ENCODE measurements around the gene DNAJC15. TPM values are rescaled to one million over a fixed set of nuclear protein-coding genes. Genes with fewer than 3 reads are reported as not detected.

Gene DNAJC15
- total RNA-seq, 1 experiment from 2014 or later = 12.3 TPM

DNA sequence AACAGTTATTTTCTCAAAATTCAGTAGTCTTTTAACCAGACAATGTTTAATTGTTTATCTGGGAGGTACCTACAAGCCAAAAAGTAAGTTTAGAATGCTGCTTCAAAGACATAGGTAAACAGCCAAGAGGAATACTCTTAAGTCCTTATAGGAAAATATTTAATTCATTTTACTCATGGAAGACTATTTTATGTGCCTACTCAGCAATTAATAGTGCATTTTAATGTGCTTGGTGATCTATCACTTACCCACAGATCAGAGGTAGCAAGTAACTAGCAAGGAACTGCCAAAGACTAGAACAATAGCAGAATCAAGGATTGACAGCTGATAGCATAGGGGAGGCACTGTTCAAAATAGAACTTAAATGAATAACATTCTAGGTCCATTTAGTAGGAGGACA lies 60.4 kb downstream of the DNAJC15 start:
- no peak for DNase-seq (ENCODE audit: low read depth)

DNA sequence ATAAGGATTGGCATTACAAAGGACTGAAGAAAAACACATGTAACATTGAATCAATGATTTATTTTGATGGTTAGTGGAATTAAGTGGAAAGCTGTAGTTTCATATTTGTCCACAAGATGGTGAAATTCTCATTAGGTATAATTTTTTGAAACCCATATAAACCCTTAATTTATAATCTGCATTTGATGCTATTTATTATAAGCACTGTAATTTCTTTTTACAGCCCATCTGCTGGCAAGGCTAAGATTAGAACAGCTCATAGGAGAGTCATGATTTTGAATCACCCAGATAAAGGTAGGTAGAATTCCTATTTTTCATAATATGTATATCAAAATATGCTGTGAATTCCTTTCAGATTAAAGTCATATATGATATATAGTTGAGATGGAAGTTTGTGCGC lies 62.2 kb downstream of the DNAJC15 start:
- DNase-seq (ENCODE audit: low read depth) = no peak

DNA sequence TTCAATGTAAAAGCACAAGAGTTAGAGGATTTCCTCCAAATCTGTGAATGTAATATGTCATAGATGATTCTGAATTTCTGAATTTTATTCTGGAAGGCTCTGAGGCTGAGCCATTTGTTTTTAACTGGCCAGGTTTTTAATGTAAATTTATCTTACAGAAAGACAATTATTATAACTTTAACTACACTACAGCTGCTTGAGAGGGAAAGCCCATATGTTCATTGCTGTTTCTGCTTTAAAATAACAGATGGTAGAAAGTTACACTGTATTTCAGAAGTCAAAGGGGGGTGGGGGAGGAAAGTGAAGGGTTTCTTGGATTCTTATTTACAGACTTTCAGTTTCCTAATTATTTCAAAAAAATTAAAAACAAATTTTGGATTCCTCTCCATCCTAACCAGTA lies 62.8 kb downstream of the DNAJC15 start:
- no peak for DNase-seq (ENCODE audit: low read depth)

DNA sequence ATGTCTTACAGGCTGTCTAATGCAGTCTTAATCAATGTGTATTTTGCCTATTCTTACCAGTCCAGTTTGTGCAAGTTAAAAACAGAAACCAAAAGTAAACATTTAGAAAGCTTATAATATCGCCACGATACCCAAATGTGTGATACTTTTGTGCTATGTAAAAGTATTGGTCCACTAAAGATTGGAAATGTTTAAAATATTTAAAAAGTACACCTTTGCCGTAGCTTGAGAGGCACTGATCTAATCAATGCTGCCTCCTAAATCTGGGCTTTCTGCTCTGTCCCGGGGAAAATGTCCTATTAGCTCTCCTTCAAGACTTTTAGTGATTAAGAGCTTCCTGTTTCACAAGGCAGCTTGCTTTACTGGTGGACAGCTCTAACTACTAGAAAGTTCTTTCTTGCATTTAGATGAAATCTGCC lies 64.7 kb downstream of the DNAJC15 start:
- DNase-seq (ENCODE audit: low read depth) = no peak

DNA sequence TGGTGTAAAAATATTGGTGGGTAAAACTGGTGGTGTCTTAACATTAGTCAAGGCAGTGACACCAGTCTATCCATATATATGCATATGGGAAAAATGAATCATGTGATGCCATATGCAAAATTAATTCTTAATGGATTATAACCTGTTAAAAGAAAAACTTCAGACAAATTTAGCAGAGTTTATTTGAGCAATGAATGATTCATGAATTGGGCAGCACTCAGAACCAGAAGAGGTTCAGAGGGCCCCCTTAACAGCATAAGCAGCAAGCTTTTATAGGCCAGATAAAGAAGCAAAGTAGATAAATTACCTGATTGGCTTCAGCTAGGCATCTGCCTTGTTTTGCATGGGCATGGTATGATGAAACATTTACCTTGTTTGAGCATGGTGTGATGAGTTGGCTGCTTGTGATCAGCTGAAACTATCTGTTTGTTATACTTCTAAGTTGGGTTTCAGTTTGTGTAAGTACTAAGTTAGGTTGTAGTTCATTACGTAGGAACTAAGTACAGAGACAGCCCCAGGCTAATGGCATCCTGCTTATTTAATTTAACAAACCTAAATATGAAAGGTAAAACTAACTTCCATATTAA lies 66.6 kb downstream of the DNAJC15 start:
- no peak for DNase-seq (ENCODE audit: low read depth)

DNA sequence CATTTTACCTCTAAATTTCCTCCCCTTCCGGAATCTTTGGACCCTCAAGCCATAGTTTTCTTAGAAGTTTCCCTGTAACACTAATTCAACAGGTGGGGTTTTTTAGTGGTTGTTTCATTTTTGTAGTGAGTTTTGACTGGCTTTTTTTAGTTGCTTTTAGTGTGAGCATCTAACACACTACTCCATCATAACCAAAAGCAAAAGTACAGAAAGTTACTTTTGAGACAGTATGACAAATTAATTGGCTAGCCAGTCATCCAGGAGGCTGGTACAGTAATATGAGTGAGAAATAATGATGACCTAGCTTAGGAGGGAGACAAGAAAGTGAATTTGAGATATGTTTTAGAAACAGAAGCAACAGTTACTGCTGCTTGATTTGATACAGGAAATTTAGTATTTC lies 71.5 kb downstream of the DNAJC15 start:
- DNase-seq (ENCODE audit: low read depth) = no peak

DNA sequence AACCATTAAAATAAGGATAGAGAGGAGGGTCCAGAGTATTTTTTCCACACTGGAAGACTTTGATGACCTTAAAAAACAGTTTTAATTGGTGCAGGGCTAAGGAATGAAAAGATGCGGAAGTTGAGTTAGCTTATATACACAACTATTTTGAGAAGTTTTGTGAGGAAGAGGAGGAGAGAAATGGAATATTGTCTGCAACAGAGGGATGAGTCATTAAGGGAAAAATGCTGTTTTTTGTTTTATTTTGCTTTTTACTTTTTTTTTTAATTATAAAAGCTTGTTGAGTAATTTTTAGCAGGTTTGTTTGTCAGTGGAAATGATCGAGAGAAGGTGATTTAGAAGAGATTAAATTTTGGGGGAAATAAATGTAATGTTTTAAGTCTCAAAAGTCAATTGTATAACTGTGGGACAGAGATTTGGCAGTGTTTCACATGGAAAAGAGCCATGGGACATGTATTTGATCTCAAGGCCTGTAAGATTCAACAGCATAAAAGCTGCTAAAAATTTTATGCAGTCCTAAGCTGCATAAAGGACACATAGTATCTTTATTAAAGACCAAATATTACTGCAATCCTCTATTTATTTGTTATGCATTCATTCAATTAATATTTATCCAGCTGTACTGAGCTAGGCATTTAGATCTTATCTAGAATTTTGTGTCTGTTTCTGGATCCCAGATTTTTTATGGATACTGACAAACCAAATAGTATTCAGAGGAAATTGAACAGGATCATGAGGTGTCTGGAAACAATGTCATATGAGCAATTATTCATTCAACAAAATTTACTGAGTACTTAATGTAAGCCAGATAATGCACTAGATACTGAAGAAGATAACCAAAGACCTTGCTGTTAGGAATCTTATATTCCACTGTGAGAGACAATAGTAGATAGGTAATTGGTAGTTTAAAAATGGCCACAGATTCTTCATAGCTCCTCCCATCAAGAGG lies 72.7 kb downstream of the DNAJC15 start:
- DNase-seq (ENCODE audit: low read depth) = no peak

DNA sequence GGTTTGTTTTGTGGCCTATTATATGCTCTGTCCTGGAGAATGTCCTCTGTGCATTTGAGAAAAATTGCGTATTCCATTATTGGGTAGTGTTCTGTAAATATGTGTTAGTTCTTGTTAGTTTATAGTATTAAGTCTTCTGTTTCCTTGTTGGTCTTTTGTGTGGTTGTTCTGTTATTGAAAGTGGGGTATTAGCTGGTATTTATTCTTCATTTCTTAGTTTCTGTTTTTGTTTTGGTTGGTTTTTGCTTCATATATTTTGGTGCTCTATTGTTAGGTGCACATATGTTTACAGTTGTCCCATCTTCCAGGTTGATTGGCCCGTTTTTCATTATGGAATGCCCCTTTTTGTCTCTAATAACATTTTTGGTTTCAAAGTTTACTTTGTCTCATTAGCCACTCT lies 77.3 kb downstream of the DNAJC15 start:
- no peak for DNase-seq (ENCODE audit: low read depth)

DNA sequence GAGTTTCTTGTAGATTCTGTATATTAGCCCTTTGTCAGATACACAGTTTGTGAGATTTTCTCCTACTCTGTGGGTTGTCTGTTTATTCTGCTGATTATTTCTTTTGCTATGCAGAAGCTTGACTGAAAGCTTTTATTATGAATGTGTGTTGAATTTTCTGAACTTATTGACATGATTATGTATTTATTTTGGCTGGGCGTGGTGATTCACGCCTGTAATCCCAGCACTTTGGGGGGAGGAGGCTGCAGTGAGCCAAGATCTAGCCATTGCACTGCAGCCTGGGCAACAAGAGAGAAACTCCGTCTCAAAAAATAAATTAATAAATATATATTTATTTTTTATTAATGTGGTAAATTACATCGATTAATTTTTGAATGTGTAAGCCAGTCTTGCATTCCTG lies 78.9 kb downstream of the DNAJC15 start:
- DNase-seq (ENCODE audit: low read depth) = no peak

DNA sequence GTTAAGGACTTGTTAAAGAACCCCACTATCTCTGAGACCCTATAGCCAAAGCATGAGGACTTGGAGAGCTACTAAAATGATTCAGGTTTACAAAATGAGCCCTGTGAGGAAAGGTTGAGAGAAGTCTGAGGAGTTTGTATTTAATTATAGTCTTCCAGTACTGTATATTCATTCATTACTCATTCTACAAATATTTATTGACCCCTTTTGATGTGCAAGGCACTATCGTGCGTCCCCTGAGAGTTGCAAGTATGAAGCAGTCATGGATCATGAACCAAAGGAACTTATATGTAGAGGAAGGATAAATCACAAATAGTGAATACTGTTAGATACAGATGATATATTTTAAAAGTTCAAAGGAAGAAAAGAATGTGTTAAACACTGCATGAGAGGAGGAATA lies 84.4 kb downstream of the DNAJC15 start:
- no peak for DNase-seq (ENCODE audit: low read depth)

DNA sequence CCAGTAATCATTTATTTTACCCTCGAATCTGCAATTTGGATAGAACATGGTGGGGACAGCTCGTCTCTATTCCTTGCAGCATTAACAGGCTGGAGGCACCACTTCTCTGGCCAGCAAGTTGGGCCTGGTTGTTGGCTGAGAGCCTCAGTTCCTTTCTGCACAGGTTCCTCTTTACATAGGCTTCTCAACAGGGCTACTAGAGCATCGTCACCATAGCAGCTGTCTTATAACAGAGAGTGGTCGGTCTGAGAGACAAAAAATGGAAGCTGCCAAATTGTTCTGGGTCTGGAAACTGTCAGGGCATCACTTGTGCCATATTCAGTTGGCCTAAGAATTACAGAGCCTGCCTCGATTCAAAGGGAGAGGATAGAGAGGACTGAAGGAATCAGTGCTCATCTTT lies 86.7 kb downstream of the DNAJC15 start:
- DNase-seq (ENCODE audit: low read depth) = no peak

DNA sequence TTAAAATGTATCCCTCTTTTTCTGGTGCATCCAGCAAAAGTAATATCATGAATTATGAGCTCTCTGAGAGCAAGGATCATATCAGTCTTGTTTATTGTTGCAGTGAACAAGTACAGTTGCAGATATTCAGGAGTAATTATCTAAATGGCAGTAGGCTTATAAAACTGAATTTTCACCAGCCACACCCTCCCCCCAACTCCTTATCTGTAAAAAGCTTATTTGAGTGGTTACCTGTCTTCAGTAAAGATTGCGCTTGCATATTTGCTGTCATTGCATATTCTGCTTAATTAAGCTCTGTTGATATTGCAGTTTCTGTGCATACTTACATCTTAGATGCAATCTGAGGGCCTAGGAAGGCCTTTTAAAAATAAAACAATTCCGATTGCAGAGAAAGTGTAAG lies 87.3 kb downstream of the DNAJC15 start:
- DNase-seq (ENCODE audit: low read depth) = no peak

DNA sequence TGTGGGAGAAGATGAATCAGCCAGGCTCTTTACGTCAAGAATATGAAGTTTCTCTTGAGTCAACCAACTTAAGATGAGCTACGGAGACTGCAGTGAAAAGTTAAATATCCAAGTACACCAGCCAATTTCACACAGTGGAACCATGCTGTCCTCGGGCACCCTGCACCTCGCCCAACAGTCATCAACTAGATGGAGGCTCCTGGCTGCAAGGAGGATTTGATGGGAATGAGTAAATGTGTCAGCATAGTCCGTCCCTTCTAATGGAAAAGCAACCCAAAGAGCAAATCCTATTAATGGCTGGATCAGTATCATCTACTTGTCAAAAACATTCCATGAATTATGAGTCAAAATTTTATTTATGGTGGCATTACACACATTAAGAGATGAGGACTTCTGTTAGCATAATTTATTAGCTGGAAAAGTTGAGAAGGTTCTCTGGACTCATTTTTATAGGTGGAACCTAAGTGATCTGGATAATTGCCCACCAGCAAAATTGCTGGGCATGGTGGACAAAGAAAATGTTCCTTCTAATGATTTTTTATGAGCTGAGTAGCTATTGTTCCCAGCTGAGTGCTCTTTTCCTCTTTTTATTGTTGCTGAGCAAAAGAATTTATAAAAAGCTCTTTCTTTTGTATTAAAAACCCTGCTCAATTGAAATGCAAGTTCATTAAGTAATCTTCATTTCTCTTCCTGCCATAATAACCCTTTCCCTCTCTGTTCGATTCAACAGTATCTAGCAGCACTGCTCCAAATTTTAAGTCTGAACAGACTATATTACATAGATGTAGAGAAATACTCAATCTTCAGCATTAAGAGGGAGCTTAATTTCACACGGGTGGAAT lies 88.4 kb downstream of the DNAJC15 start:
- no peak for DNase-seq (ENCODE audit: low read depth)

DNA sequence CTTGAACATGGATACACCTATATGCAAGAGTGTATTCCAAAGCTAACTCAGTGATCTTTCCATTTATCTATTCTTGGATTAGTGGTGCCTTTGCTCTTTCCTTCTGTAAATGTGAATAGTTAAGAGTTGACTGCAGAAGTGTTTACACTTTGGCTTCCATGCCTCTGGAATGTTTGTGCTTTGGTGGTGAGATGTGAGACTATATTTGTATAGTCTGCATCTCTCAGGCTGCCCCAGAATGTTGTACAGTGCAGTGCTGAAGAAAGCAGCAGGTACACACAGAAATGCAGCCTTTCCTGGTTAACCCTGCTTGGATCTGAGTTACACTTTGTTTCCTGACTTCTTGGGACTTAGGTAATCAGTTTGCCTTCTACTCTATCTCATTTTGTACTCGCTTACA lies 90.2 kb downstream of the DNAJC15 start:
- DNase-seq (ENCODE audit: low read depth) = no peak

DNA sequence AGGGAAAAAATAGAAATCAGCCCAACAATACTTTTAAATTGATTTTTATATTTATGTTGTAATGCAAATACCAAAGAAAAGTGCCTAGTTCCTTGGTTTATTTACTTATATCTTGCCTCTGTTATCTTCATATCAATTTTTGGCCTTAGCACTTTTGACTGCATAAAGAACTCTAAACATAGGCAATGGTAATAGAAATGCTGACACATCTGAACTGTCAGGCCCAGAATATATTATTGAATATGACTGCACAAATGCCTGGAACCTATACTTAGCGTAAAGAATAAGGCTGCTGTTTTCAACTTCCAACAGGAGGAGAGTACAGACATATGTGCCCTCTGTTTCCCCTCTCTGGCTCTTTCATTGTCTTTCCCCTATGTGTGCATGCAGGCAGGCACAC lies 91.1 kb downstream of the DNAJC15 start:
- no peak for DNase-seq (ENCODE audit: low read depth)

DNA sequence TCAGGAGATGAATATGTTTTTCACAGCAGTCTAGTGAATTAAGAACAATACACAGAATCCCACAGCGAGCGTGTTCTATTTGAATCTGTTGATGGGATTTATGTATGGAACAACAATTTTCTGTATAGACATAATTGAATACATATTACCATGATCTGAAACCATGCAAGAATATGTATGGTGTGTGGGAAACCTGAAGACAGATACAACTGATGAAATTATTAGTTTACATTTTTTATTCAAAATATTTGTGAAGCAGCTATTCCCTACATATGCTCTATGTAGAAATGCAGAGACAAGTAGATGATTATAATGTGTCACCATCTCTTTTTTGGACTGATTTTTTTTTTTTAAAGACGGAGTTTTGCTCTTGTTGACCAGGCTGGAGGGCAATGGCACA lies 91.8 kb downstream of the DNAJC15 start:
- DNase-seq (ENCODE audit: low read depth) = no peak

DNA sequence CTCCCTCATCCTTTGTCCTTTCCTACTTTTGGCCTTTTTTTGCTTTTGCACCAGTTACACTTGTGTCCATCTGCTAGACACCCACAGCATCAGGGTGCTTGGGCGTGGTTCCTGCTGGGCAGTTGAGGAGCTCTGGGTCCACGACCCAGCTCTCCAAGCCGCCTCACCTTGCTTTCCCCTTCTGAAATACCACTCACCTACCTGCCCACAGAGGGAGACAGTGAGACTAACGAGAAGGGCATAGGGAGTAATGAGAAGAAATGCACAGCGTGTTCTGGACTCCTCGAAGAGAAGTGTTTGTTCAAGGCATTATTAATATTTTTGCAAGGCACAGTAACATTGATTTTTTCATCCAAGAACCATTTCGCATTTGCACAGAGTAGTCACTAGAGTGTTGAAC lies 92.9 kb downstream of the DNAJC15 start:
- DNase-seq (ENCODE audit: low read depth) = no peak

DNA sequence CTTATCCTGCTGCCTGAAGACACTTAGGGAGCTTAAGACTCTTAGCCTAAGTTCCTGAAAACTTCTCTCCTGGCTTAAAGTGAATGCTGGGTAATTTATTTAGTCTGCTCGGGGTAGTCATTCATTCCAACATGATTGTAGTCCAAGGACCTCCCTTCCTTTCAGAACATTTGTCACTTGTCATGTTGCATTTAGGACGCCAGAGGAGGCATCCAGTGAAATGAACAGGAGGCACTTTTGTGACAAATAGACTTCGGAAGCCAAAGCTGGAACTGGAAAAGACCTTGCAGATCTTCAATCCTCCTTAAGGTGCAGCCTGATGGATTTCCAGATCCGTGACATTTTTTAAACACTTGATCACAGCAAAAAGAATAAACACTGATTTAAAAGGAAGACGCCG lies 95.1 kb downstream of the DNAJC15 start:
- DNase-seq (ENCODE audit: low read depth) = no peak

DNA sequence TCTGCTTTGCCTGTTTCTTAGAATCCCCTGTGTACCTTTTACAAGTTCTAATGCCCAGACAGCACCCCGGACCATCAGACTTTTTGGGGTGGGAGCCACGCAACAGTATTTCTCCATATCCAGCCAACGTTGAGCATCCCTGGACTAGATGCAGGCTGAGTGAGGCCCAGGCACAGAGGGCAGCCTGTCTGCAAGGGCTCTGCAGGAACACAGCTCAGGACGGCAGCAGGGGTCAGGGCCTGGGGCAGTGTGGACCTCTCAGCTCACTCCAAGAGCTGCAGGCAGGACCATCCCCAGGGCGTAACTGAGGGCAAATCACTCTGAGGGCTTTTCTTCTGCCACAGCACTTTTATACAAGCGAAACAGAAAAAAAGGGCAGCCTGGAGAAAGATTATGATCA lies 95.8 kb downstream of the DNAJC15 start:
- DNase-seq (ENCODE audit: low read depth) = no peak

DNA sequence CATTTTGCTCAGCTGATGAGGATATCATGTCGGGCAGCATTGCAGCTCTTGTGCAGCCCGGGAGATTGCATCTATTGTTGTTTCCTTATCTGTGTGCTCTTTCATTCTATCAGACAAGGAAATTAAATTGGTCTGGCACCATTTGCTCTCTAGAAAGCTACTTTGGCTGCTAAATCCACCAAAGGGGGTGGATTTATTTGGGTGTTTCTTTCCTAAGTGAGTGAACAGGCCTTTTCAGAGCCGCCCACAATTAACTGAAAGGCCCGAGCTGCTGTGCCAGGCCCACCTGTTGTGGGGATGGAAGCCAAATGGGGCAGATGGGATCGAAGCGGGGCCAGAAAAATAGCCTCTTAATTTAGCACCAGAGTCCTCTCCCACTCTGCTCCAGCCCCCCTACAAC lies 99.4 kb downstream of the DNAJC15 start:
- no peak for DNase-seq (ENCODE audit: low read depth)

DNA sequence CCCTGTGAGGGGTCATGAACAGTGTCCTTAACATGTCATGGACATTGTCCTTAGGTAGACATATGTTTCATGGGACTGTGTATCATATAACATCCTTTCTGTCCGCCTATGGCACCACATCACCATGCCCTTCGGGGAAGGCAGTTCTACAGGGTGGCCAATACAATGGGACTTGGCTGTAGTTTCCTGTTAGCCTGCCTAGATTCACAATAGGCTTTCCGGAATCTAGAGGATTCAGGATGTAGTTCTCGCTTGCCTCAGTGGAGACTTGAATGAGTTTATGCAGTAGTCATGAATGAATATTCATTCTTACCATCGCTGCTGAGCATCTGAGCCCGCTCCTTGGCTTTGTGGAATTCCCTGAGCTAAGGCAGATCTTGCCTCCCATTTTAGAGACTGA lies 100.5 kb downstream of the DNAJC15 start:
- no peak for DNase-seq (ENCODE audit: low read depth)

DNA sequence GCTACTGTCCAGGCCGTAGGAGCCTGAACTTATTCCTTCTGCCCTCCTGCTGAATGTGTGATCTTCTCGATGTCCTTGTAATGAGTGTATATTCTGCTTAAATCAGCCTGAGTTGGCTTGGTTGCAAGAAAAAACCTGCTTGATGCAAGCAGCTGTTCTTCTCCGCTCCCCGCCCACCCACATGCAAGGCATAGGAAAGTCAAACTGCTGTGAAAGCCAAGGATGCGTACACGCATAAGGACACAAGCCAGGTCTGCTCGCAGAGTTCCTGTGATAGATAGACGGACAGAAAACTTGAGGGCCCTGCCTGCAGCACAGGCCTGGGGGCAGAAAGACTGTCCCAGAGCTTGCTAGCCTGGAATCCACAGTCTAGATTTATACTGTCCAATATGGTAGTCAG lies 101.1 kb downstream of the DNAJC15 start:
- DNase-seq (ENCODE audit: low read depth) = no peak

DNA sequence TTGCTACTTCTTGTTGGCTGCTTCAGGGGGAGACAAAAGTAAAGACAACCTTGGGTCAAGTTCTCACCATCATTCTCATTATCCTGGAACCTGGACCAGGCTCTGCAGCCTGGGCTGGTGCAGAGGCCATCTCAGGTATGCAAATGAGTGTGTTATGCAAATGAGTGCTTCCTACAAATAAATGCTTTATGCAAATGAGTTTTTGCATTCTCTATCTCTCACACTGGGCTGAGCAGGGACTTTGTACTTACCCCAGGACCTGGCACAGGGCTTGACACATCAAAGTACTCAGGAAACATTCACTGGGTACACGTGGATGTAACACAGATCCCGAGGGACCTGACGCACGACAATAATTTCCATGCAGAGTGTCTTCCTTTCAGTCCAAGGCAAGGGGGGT lies 103.0 kb downstream of the DNAJC15 start:
- DNase-seq (ENCODE audit: low read depth) = no peak

Measured in Daoy (cell line).